GM21526 (cell line): Measurements from ENCODE around the gene RNF14.
A peak's percentile ranks its signal among the peaks of the same experiment; 100 is the strongest.

Experiments used
- ATAC-seq: cut with Tn5 transposase; IDR thresholded peaks from one replicate; pipeline ENCODE4 v1.9.1; 2021; ENCODE audit warnings: moderate library complexity; ENCODE audit not compliant: unreplicated experiment, low FRiP score

RNF14 gene

DNA sequence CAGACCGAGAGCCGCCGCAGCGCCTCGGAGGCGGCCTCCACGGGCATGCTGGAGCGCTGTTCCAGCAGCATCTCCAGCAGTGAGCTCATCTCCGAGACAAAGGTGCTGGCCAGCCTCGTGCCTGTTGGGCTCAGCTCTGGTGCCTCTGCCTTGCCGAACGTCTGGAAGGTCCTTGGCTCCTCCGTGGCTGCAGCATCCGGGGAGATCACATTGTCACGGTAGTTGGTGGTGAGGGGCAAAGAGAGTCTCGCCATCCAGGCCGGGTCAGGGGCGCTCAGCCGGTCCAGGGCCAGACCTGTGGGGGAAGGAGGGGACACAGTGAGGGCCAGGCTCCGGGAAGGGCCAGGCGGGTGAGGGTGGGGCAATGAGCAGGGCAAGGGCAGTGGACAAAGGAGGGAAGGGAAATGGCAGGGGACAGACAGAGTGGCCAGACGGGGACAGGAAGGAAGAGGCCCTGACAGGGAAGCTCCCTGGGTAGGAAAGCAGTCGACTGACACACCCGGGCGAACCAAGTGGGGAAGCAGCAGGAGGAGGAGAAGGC lies 23.3 kb upstream of the RNF14 start:
- no peak for ATAC-seq

DNA sequence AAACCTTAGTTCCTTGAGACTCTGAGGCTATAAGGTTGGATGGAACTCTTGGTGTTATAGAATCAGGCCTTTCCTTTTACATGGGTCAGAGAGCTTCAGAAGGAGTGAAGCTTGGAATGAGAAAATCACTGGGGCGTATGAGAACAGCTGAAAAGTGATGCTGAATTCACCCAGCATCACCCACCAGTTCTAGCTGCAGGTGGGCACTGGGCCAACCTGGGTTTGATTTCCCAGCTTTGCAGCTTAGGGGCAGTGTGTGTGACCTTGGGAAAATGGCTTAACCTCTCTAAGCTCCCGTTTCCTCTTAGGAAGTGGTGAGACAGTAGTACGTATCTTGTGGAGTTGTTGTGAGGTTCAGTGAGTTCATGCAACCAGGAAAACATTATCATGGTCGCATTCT lies 21.6 kb upstream of the RNF14 start:
- no peak for ATAC-seq

DNA sequence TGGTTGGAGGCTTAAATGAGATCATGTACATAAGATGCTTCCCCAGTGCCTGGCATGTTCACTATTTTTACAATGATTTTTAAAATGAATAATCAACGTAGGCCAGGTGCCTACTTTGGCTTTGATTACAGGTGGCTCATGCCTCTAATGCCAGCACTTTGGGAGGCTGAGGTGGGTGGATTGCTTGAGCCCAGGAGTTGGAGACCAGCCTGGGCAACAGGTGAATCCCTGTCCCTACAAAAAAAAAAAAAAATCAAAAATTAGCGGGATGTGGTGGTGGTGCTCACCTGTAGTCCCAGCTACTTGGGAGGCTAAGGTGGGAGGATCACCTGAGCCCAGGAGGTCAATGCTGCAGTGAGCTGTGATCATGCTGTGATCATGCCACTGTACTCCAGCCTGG lies 20.1 kb upstream of the RNF14 start:
- ATAC-seq = no peak

DNA sequence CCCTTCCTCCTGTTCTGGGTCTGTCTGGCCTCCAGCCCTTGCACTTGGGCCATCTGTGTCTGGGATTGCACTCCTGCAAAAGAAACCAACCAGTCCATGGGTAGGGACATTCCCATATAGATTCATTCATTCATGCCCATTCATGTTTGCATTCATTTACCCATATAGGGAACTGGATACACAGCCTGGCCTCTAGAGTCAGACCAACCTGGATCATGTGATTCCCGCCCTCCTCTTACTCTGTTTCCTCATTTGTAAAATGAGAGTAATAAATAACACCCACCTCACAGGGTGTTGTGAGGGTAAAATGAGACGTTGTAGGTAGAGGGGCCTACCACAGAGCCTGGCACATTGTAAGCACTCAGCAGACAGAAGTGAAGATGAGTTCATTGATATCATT lies 19.4 kb upstream of the RNF14 start:
- no peak for ATAC-seq

DNA sequence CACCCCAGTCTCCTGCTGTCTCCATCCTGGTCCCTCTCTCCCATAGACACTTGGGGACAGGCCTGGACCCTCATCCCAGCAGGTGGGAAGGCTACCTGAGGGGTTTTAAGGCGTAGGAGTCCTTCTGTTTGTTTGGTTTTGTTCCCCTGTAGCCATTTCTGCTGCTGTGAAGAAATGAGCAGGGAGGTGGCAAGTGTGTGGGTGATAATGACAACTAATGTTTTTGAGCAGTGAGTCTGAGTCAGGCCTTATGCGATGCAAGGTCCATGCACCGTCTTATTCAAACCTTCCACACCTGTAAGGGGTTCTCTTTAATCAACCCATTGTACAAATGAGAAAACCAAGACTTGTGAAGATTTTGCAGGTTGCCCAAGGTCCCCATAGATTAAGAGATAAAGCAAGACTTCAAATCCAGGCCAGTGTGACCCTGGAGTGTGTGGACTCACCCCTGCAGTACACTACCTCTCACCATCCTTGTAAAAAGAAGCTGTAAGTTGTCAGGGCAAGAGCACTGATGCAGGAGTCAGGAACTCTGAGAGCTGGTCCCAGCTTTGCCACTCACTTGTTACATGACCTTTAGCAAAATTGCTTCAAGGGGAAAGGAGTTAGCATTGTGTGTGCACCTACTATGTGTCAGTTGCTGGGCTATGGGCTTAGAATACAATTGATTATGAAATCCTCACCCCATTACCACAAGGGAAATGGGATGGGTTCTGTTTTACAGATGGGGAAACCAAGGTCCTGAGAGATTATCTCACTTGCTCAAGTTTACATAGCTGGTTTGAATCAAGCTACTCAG lies 18.5 kb upstream of the RNF14 start:
- no peak for ATAC-seq

DNA sequence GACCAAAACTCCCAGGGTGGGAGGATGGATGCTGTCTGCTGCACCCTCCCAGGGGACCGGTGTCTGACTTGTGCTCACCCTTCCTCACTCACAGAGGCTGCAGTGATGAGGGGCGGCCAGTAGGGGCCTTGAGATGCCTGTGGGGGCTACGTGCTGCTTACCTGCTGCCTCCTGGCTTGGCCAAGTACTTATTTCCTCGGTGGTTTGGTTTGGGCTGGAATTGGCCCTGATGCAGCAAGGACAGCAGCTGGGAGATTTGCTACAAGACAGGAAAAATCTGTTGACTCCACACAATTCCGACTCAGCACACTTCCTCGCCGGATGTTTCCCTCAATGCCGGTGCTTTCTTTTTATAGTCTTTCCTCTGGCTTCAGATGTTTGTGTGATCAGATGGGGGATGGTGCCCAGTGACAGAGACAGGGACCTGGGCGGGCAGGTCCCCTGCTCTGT lies 17.5 kb upstream of the RNF14 start:
- ATAC-seq = peak; percentile 76

DNA sequence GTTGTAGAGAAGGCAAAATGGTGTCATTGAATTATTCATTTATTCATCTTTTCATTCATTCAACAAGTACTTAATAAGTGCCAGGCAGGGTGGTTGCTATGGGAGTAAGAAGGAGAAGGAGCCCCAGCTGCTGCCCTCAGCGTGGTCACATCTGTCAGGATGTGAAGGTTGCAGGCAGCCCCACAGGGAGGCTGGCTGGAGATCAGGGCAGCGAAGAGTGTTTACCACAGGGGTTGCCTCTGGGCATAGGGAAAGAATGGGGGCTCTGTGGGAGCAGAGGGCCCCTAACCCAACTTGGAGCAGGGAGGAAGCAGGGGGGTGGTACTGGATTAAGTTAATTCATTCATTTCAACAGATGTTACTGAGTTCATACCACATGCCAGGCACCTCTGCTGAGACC lies 16.9 kb upstream of the RNF14 start:
- ATAC-seq = no peak

DNA sequence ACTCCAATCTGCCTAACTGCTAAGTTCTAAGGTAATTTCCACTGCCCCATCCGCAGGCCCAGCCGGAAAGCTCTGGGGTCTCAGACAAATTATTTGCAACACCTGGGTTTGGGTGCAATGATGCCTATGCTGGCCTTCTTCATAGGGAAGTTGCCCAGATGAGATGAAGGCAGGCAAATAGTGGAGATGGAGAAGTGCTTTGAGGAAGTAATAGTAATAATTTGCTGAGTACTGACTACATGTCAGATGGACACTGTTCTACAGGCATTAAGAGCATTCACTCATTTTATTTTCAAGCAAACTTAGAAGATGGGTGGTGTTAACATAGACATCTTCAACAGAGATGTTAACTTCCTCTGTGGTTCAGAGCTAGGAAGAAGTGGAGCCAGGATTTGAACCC lies 14.7 kb upstream of the RNF14 start:
- ATAC-seq = no peak

DNA sequence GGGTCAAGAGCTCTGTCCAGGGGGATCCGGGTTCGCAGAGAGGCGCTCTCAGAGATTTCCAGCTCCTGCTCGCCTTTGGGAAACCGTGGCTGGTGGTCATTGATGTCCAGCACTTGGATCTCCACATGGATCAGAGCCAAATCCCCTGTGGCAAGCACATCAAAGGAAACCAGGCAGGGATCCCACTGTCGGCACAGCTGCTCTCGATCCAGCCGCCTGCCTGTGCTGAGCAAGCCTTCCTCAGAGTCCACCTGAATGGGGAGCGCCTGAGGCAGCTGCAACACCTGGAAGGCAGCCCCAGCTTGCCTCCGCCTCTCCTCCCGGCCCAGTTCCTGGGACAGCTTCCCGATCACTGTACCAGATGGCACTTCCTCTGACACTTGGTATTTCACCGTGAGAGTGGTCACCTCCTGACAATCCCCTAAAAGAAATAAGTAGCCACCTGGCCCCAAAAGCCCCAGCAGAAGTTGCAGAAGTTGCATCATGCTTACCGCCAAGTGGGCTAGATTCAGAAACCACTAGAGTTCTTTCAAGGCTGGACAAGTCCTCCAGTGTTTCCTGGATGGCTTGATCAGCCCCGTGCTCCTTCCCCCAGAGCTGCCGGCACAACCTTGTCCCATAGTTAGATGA lies 11.4 kb upstream of the RNF14 start:
- no peak for ATAC-seq

DNA sequence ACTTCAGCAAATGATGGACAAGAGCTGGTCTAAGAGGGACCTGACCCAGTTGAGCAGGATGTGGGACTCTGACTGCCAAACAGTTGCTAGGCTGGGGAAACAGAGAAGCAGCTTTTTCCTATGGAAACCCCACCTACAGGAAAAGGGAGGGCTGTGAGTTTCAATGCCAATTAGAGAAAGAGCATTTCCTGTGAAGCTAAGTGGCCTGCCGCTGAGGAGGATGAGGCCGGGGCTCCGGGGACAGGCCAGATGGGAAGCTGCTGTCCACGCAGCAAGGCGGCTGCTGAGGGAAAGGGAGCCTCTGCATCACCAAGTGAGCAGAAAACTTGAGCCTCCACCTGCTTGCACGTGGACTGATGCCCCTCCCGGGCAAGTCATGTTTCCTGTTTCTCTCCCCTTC lies 10.8 kb upstream of the RNF14 start, which contains the start of gene PCDH12:
PCDH12 (minus strand) TSS at position 90 of the 400 bp plus-strand sequence. CDS start 351 bp downstream, outside the sequence.
- no peak for ATAC-seq

DNA sequence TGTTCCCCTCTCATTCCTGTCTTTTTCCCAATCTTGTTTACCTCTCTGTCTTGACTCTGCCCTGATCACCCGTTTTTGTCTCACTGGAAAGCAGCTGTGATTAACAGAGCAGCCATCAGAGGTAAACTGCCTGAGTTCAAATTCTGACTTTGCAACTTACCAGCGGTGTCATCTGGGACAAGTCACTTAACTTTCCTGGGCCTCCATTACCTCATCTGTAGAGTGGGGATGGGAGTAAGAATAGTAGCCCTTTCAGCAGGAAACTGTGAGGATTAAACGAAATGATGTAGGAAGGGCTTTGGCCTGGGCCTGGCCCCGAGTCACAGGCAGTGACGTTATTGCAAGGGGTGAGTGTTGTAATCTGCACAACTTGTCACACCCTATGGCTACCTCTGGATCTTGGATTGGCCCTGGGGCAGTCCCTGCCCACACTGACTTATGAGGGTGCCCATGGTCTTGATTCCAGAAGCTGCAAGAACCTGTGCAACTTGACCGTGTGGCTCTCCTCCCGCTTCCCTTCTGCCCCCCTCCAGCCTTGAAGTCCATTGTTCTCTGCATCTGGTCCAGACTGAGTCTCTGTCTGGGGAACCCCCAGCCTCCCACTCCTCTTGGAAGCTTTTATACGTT lies 10.2 kb upstream of the RNF14 start:
- no peak for ATAC-seq

DNA sequence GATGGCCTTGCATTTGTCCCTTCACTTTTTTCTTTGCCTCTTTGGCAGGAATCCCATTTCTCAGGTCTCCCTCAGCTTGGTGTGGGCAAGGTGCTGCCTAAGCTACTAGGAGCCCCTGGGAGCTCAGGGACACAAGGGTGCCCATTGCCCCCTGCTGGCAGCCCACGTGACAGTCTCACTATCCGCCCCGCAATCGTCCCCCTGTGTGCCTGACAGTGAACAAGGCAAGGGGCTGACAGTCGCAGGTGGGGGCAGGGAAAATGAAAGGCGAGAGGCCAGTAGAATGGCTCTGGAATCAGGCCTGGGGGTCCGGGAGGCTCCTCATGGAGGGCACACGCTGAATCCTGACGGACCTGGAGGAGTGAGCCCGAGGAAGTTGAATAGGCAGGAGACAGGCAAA lies 8.9 kb upstream of the RNF14 start:
- no peak for ATAC-seq

DNA sequence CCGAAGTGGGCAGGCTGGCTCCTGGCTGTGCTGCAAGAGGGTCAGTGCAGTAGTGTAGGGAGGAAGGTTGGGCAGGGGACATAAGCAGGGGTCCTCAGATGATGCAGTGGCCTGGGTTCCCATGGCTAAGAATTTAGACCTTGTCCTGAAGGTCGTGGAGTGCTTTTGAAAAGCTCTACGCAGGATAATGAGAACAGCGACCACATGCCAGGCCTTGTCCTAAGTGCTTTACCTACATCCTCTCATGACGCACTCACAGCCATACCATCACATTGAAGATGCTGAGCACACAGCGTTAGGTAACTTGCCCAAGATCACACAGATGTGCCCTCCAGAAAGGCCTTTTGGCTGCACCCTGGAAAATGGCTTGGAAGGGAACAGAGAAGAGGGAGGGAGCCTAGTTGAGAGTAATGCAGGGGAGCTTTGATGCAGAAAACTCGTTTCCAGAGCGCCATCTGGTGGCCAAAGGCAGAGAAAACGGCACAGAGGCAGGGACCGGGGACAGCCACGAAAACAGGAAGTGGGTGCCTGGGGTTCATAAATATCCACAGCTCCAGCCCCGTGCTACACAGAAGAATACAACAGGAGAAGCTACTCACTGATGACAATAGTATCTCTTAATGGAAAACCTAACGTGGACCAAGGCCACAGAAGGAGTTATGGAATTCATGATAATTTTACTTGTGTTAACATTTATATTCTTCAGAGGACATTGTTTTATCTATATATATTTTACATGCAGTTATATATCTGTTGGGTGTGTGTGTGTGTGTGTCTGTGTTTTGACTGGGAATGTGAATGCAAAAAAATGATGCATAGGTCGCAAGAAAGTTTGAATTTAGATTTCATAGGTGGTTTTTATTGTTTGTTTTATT lies 8.2 kb upstream of the RNF14 start:
- peak; percentile 91 for ATAC-seq

DNA sequence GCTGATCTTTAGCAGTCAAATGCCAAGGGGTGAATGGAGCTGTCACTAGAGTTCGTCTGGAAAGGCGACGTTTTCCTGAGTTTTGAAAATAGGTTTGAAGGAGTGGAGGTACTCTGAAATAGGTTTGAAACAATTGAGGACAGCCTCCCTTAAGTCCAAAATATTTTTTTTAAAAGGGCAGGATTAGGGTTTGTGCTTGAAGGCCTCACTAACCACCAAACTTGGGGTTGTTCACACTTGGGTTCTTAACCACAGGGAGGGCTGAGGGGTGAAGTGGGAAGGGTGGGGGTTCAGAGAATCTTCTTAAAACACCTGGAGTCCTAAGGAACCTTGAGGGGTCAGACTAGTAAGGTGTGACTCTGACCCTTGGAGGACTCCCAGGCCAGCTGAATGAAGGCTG lies 7.4 kb upstream of the RNF14 start:
- ATAC-seq = no peak

DNA sequence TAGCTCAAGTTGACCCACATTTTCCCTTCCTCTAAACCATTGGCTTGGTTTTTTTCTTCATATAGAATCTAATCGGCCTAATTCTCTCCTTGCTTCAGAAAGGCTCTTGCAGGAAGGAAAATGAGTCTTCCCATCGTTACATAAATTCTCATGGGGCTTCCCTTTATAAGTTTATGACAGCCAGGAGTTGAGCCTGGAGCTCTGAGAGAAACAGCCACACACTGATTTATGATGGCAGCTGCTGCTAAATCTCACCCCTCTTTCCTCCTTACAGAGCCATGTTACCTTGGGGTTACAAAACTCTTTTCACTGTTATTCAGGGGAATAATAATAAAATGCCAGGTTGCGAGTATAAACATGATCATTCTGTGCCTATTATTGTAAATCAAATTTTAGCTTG lies 5.2 kb upstream of the RNF14 start:
- ATAC-seq = no peak

DNA sequence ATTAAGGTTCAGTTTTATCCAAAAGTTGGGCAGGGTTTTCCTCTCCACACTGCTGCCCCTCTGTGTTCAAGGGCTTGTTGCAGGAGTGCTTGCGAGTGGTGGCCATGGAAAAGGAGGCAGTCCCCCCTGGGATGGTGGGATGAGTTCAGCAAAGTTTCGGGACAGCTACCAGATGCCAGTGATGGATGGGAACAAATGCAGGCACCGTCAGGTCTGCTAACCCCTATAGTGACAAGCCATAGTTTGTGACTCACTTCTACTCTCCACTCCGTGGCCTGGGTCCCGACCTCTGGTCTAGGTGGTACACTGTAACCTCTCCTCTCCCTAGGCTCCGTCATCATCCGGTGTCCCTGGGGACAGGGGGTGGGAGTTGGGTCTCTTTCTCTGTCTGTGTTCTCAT lies 3.8 kb upstream of the RNF14 start:
- ATAC-seq = no peak

DNA sequence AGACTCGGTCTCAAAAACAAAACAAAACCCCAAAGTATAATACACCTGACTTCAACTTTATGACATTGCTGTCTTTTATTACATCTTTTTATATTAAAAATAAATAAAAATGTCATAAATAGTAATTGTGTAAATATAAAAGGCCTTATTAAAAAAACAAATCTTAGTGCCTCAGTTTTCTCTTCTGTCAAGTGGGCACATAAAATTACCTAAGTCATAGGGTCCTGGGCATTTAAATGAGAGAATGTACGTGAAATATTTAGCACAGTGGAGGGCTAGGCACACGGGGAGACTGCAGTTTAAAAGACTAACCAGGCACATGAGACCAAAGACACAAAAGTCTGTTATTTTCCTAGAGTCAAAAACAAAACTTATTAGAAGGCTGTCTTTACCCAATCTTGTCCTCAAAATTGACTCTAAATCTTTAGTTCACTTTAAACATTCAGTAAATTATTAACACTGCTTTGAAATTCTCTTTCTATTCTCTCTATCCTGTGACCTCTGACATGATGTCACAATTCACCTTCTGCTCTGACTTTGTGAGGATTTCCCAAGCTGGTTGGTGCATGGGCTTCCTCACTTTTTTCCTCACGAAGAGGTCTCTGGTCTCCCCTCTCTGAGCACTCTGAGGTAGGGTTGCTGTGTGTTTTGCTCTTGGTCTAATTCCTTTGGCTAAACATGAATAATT lies 2.5 kb upstream of the RNF14 start:
- no peak for ATAC-seq

DNA sequence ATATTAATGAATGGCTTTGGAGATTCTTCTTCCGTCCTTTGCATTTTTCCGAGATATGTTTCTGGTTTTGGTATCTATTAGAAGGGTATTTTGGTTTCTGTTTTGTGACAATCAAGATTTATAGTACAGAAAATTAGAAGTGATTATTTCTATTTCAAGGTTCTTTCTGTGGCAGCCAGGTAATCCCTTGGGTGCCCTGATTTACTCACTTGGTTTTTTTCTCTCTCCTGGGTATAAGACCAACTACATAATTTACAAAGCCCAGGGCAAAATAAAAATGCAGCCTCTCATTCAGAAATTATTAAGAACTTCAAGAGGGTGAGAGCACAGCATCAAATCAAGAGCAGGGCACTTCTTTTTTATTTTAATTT lies 2.0 kb upstream of the RNF14 start:
- ATAC-seq = no peak

DNA sequence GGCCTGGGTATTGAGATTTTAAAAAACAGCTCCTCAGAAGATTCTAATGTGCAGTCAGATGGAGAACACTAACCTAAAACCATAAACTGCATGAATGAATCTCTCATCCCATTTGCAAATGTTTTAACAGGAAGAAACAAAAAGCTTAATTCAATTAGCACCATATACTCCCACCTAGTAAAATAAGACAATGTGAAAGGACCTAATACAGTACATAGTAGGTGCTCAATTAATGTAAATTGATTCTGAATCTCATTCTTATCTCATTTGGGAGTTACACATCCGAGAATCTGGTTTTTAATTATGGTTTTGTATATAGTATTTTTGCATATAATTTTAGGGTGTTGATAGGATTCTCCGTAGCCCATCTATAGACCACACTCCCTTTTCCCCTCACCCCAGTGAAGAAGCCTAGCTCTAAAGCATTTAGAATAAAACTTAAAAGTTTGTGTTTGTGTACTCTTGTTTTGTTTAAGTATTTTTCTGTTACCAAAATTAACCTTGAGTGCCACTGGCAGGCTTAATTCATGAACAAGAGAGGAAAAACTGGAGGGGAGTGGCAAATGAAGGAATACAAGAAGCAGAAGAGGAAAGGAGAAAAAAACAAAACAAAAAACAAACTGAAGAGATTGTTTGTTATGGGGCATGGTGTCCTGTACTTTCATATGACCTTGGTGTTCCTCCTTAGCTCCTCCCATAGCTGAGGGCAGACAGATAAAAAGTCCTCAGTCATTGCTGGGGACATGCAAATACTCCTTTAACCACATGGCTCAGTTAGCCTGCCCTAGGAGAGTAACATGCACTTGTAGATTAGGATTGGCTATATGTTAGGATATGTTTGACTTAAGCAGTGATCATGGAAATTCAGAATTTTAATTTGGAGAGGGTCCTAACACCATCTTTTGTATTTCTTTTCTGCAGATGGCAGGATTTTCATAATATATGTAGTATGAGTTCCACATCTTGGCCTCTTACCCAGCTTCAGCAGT lies 1.2 kb downstream of the RNF14 start:
- peak; percentile 64 for ATAC-seq
